Fibroblast of lung (primary cell): ENCODE results near the gene NDUFS8.

Experiments used
- EZH2 ChIP-seq: IDR thresholded peaks from 2 replicates; pipeline ENCODE4 v1.5.1; 2012; ENCODE audit warnings: low read length, control low read depth, mild to moderate bottlenecking; ENCODE audit errors: missing control alignments
- TF ChIP-seq, protein P1 (sequence below), 2 donors: IDR thresholded peaks in 1 of 2; conservative IDR thresholded peaks in 1 of 2; 1 replicate in 1 of 2; 2 replicates in 1 of 2; pipeline ENCODE4 v1.5.1; 2011 to 2012; ENCODE audit warnings: low read length in 2 of 2, control low read depth in 1 of 2, inconsistent platforms in 1 of 2, low read depth in 1 of 2, mild to moderate bottlenecking in 1 of 2

DNA sequence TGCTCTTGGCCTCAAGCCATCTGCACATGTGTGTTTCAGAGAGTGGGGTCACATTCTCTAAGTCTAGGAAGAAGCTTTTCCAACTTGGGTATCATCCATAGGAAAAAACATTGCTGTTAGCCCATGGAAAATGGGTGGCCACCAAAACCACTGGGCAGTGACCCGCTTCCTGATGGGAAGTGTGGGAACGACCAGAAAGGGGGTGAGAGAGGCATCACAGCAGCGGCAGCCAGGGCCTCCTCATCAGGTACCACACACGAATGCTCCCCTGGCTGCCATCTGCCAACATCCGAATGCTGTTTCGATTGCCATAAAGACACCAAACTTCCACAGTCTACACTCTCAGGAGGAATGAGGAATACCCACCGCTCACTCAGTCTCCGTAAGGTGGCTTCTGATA, 50.4 kb downstream of the NDUFS8 start:
- TF ChIP-seq, protein P1, sequence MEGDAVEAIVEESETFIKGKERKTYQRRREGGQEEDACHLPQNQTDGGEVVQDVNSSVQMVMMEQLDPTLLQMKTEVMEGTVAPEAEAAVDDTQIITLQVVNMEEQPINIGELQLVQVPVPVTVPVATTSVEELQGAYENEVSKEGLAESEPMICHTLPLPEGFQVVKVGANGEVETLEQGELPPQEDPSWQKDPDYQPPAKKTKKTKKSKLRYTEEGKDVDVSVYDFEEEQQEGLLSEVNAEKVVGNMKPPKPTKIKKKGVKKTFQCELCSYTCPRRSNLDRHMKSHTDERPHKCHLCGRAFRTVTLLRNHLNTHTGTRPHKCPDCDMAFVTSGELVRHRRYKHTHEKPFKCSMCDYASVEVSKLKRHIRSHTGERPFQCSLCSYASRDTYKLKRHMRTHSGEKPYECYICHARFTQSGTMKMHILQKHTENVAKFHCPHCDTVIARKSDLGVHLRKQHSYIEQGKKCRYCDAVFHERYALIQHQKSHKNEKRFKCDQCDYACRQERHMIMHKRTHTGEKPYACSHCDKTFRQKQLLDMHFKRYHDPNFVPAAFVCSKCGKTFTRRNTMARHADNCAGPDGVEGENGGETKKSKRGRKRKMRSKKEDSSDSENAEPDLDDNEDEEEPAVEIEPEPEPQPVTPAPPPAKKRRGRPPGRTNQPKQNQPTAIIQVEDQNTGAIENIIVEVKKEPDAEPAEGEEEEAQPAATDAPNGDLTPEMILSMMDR (conservative IDR thresholded peaks at IDR 0.05 in 1 of 2, IDR thresholded peaks at IDR 0.05 in 1 of 2; ENCODE audit: low read depth in 1 of 2, low read length in 2 of 2), result no peak
- no peak for TF ChIP-seq EZH2
